NCI-H2227 treated with DMSO at 0.1 percent for 48 hours (cell line): ENCODE data around the gene ECM2.
"Not testable (repeated sequence)": the region's sequence is repeated elsewhere in the genome, so short reads cannot be mapped to it uniquely, and the experiment has no call there.

Experiments used
- DNase-seq: peaks from one replicate; lab custom pipeline; 2025; lab: John Stamatoyannopoulos, UW

The ECM2 gene

GRCh38 chr9:92535940-92536850 lies at the start of gene ECM2:
TSS of gene ECM2 (minus strand) at chr9:92535990. CDS start at chr9:92522866, 13,124 bp downstream.
- DNase-seq: no peak

GRCh38 chr9:92576175-92576574 lies 40.4 kb upstream of the ECM2 start:
- DNase-seq: no peak

GRCh38 chr9:92573612-92574011 lies 37.8 kb upstream of the ECM2 start:
- DNase-seq: not testable (repeated sequence)

GRCh38 chr9:92571871-92572270 lies 36.1 kb upstream of the ECM2 start:
- not testable (repeated sequence) for DNase-seq

- no peak for DNase-seq
Measured at GRCh38 chr9:92564982-92565381, 29.2 kb upstream of the ECM2 start.

GRCh38 chr9:92564504-92564903 lies 28.7 kb upstream of the ECM2 start:
- DNase-seq: no peak

GRCh38 chr9:92563116-92564100 lies 27.6 kb upstream of the ECM2 start:
- DNase-seq: no peak

GRCh38 chr9:92562461-92562967 lies 26.7 kb upstream of the ECM2 start:
- no peak for DNase-seq

GRCh38 chr9:92561374-92562330 lies 25.9 kb upstream of the ECM2 start:
- no peak for DNase-seq

GRCh38 chr9:92558612-92559374 lies 23.0 kb upstream of the ECM2 start:
- no peak for DNase-seq

- DNase-seq: no peak
Measured at GRCh38 chr9:92550765-92551164, 15.0 kb upstream of the ECM2 start.

- DNase-seq: no peak
Measured at GRCh38 chr9:92547356-92547755, 11.6 kb upstream of the ECM2 start.

GRCh38 chr9:92545002-92545510 lies 9.3 kb upstream of the ECM2 start:
- DNase-seq: no peak

- DNase-seq: no peak
Measured at GRCh38 chr9:92543972-92544371, 8.2 kb upstream of the ECM2 start.

- DNase-seq: no peak
Measured at GRCh38 chr9:92538541-92538940, 2.8 kb upstream of the ECM2 start.

GRCh38 chr9:92534674-92535073 lies 1.1 kb downstream of the ECM2 start:
- no peak for DNase-seq

- DNase-seq: no peak
Measured at GRCh38 chr9:92534204-92534603, 1.6 kb downstream of the ECM2 start.

GRCh38 chr9:92530893-92531292 lies 4.9 kb downstream of the ECM2 start:
- no peak for DNase-seq

- DNase-seq: no peak
Measured at GRCh38 chr9:92529124-92529523, 6.7 kb downstream of the ECM2 start.

- no peak for DNase-seq
Measured at GRCh38 chr9:92528522-92528849, 7.3 kb downstream of the ECM2 start.
